ENCODE data around the gene DUSP5. TPM values are rescaled to one million over a fixed set of nuclear protein-coding genes. Genes with fewer than 3 reads are reported as not detected.
A peak's percentile ranks its signal among the peaks of the same experiment; 100 is the strongest.

DUSP5 gene
- total and polyA plus RNA-seq, 10 of the 15 experiments (the other 5 are each of a cell fraction or from before 2014, with no cell fraction given), result 2.1 to 95.9 (median 23.4) TPM

- TF ChIP-seq MLLT1 (IDR thresholded peaks at IDR 0.05) (no peak), GABPA (IDR thresholded peaks at IDR 0.05; ENCODE audit: low read depth) (no peak), CREB1 (IDR thresholded peaks at IDR 0.05; ENCODE audit: low read depth) (peak; percentile 95), MEF2B (IDR thresholded peaks at IDR 0.05; ENCODE audit: partially characterized antibody, poor library complexity, severe bottlenecking) (peak; percentile 57), ESRRA (IDR thresholded peaks at IDR 0.05; ENCODE audit: low read length) (no peak), JUNB (IDR thresholded peaks at IDR 0.05) (peak; percentile 62), KLF5 (IDR thresholded peaks at IDR 0.05; ENCODE audit: partially characterized antibody) (no peak), NBN (IDR thresholded peaks at IDR 0.05) (no peak), HDAC6 (IDR thresholded peaks at IDR 0.05; ENCODE audit: unreplicated experiment) (no peak)
- TF ChIP-seq, protein P1, sequence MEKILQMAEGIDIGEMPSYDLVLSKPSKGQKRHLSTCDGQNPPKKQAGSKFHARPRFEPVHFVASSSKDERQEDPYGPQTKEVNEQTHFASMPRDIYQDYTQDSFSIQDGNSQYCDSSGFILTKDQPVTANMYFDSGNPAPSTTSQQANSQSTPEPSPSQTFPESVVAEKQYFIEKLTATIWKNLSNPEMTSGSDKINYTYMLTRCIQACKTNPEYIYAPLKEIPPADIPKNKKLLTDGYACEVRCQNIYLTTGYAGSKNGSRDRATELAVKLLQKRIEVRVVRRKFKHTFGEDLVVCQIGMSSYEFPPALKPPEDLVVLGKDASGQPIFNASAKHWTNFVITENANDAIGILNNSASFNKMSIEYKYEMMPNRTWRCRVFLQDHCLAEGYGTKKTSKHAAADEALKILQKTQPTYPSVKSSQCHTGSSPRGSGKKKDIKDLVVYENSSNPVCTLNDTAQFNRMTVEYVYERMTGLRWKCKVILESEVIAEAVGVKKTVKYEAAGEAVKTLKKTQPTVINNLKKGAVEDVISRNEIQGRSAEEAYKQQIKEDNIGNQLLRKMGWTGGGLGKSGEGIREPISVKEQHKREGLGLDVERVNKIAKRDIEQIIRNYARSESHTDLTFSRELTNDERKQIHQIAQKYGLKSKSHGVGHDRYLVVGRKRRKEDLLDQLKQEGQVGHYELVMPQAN (conservative IDR thresholded peaks at IDR 0.05), result no peak
- TF ChIP-seq, protein P2, sequence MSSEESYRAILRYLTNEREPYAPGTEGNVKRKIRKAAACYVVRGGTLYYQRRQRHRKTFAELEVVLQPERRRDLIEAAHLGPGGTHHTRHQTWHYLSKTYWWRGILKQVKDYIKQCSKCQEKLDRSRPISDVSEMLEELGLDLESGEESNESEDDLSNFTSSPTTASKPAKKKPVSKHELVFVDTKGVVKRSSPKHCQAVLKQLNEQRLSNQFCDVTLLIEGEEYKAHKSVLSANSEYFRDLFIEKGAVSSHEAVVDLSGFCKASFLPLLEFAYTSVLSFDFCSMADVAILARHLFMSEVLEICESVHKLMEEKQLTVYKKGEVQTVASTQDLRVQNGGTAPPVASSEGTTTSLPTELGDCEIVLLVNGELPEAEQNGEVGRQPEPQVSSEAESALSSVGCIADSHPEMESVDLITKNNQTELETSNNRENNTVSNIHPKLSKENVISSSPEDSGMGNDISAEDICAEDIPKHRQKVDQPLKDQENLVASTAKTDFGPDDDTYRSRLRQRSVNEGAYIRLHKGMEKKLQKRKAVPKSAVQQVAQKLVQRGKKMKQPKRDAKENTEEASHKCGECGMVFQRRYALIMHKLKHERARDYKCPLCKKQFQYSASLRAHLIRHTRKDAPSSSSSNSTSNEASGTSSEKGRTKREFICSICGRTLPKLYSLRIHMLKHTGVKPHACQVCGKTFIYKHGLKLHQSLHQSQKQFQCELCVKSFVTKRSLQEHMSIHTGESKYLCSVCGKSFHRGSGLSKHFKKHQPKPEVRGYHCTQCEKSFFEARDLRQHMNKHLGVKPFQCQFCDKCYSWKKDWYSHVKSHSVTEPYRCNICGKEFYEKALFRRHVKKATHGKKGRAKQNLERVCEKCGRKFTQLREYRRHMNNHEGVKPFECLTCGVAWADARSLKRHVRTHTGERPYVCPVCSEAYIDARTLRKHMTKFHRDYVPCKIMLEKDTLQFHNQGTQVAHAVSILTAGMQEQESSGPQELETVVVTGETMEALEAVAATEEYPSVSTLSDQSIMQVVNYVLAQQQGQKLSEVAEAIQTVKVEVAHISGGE (CRISPR knock-in tag; IDR thresholded peaks at IDR 0.05), result no peak
These were observed 5.5 kb upstream of the DUSP5 start (continued) for GRCh38 chr10:110492069-110492822.
